Ascending aorta (tissue), 2 donors: ENCODE results near the gene ILF2. TPM values are rescaled to one million over a fixed set of nuclear protein-coding genes. Genes with fewer than 3 reads are reported as not detected.

ENCODE experiments used
- DNase-seq, 2 donors: peaks; one replicate each; pipeline ENCODE4 v3.0.0-alpha.2; 2019; ENCODE audit warnings: low spot score in 2 of 2
- H3K27ac ChIP-seq, 2 donors: fragments of 200-600 bp; sonication (generic); one replicate each; pipeline ENCODE4 v1.5.1; 2016 to 2017; ENCODE audit warnings: mild to moderate bottlenecking in 1 of 2
- H3K27me3 ChIP-seq: fragments of 200-600 bp; sonication (generic); one replicate; pipeline ENCODE4 v1.5.1; 2017
- H3K36me3 ChIP-seq, 2 donors: fragments of 200-600 bp; sonication (generic); one replicate each; pipeline ENCODE4 v1.5.1; 2016
- H3K4me1 ChIP-seq, 2 donors: fragments of 200-600 bp; sonication (generic); one replicate each; pipeline ENCODE4 v1.5.1; 2016 to 2017; ENCODE audit warnings: mild to moderate bottlenecking in 1 of 2
- H3K4me3 ChIP-seq, 2 donors: fragments of 200-600 bp; sonication (generic); one replicate each; pipeline ENCODE4 v1.5.1; 2016 to 2017; ENCODE audit warnings: mild to moderate bottlenecking in 1 of 2
- H3K9me3 ChIP-seq, 2 donors: fragments of 200-600 bp; sonication (generic); one replicate each; pipeline ENCODE4 v1.5.1; 2016
- CTCF ChIP-seq, 3 experiments: fragments of 200-600 bp in 2 of 3; fragments of 450-650 bp in 1 of 3; sonication (generic) in 2 of 3; IDR thresholded peaks; one replicate each; pipeline ENCODE4 v1.5.1; 2016 to 2019; ENCODE audit warnings: antibody characterized with exemption in 3 of 3, mild to moderate bottlenecking in 1 of 3, moderate library complexity in 1 of 3
- intact Hi-C: fragments of 100-400 bp; cut with DNase I; formaldehyde crosslinking; loops from one replicate; pipeline ENCODE4 v1.15.1; 2023
- total RNA-seq: library from RNA; depleted of rRNA; stranded (reverse); fragments of >200 nt; gene quantifications from one replicate; pipeline ENCODE4 v1.1.0, GENCODE V29; 2016

ILF2 gene
- total RNA-seq, 1 donor from 2014 or later: 37.5 TPM

- Histone ChIP-seq H3K9me3 (no peaks in the 10 kb centered on the region), H3K27me3 (no peaks in the 10 kb centered on the region), H3K27ac (no peak overlapping the region), H3K36me3 (peaks cover 0 to 17% of the 10 kb centered on the region in 2 donors), H3K4me3 (no peak overlapping the region), H3K4me1 (peaks cover 3 to 18% of the 10 kb centered on the region in 2 donors)
- intact Hi-C loops: no loop called here
- no peak for TF ChIP-seq CTCF (IDR thresholded peaks at IDR 0.05)
- no peak for DNase-seq
Observed at GRCh38 chr1:153623101-153623500, 47.7 kb downstream of the ILF2 start.

- no peak overlapping the region for H3K27ac ChIP-seq
- H3K4me1 ChIP-seq: peaks cover 0 to 8% of the 10 kb centered on the region in 2 donors
- peaks cover 0 to 13% of the 10 kb centered on the region in 2 donors for H3K36me3 ChIP-seq
- DNase-seq: no peak
- H3K27me3 ChIP-seq: no peaks in the 10 kb centered on the region
- no peak for TF ChIP-seq CTCF (IDR thresholded peaks at IDR 0.05)
- H3K9me3 ChIP-seq: no peaks in the 10 kb centered on the region
- intact Hi-C loops: loop anchor here (10.0 kb wide), 1 partner anchor 264 kb away; the partner anchor contains the start of gene S100A9
- no peak overlapping the region for H3K4me3 ChIP-seq
Observed at GRCh38 chr1:153619171-153619570, 51.6 kb downstream of the ILF2 start.

GRCh38 chr1:153617663-153618062 lies 53.1 kb downstream of the ILF2 start:
- intact Hi-C loops: loop anchor here (2.0 to 10.0 kb wide), 4 partner anchors 45 to 263 kb away; partner anchors contain the start of gene S100A9
- Histone ChIP-seq H3K36me3 (peaks cover 0 to 13% of the 10 kb centered on the region in 2 donors), H3K27me3 (no peaks in the 10 kb centered on the region), H3K4me3 (no peak overlapping the region), H3K27ac (peak overlapping the region in 1 of 2 donors; percentile 49), H3K9me3 (no peaks in the 10 kb centered on the region), H3K4me1 (peaks cover 0 to 12% of the 10 kb centered on the region in 2 donors)
- DNase-seq: peak in 1 of 2 donors; percentile 92
- TF ChIP-seq CTCF (IDR thresholded peaks at IDR 0.05): peak; percentile 58 to 73 (median 58)

- Histone ChIP-seq H3K27ac (peak overlapping the region in 1 of 2 donors; percentile 49), H3K9me3 (no peaks in the 10 kb centered on the region), H3K4me1 (peaks cover 0 to 12% of the 10 kb centered on the region in 2 donors), H3K27me3 (no peaks in the 10 kb centered on the region), H3K36me3 (peaks cover 0 to 13% of the 10 kb centered on the region in 2 donors), H3K4me3 (no peak overlapping the region)
- intact Hi-C loops: loop anchor here (2.0 to 10.0 kb wide), 4 partner anchors 44 to 262 kb away; partner anchors contain the start of gene S100A9
- DNase-seq: no peak
- TF ChIP-seq CTCF (IDR thresholded peaks at IDR 0.05): no peak
Observed at GRCh38 chr1:153616917-153617311, 53.9 kb downstream of the ILF2 start.

GRCh38 chr1:153616144-153616916 lies 54.5 kb downstream of the ILF2 start, which contains the start of gene S100A14:
S100A14 (minus strand) TSS chr1:153616325; CDS start chr1:153615858, 467 bp downstream.
- Histone ChIP-seq H3K9me3 (no peaks in the 10 kb centered on the region), H3K4me3 (no peak within 1 kb of the TSS), H3K27me3 (no peaks in the 10 kb centered on the region), H3K36me3 (peaks cover 0 to 13% of the 10 kb centered on the region in 2 donors), H3K4me1 (peaks cover 0 to 12% of the 10 kb centered on the region in 2 donors), H3K27ac (peak within 1 kb of the TSS in 1 of 2 donors; percentile 49)
- no peak for DNase-seq
- intact Hi-C loops: loop anchor here (2.0 to 10.0 kb wide), 4 partner anchors 44 to 262 kb away; partner anchors contain the start of gene S100A9
- TF ChIP-seq CTCF (IDR thresholded peaks at IDR 0.05): no peak
